HG02884 (cell line): Measurements from ENCODE around the gene GRK4.
A peak's percentile ranks its signal among the peaks of the same experiment; 100 is the strongest.
"Not testable (repeated sequence)": the region's sequence is repeated elsewhere in the genome, so short reads cannot be mapped to it uniquely, and the experiment has no call there.

Source experiments
- ATAC-seq: cut with Tn5 transposase; IDR thresholded peaks from one replicate; pipeline ENCODE4 v1.9.1; 2021; ENCODE audit warnings: mild to moderate bottlenecking, moderate library complexity; ENCODE audit not compliant: unreplicated experiment

Gene GRK4

GRCh38 chr4:2963175-2963965 lies at the start of gene GRK4, which contains the start of gene NOP14:
GRK4 (plus strand) TSS chr4:2963571; CDS start chr4:2964071, 500 bp downstream.
NOP14 (minus strand) TSS chr4:2963406; CDS start chr4:2963319, 87 bp downstream.
- ATAC-seq: peak; percentile 84

GRCh38 chr4:2914256-2915126 lies 48.9 kb upstream of the GRK4 start:
- no peak for ATAC-seq

GRCh38 chr4:2915789-2916188 lies 47.6 kb upstream of the GRK4 start:
- ATAC-seq: no peak

GRCh38 chr4:2916696-2917095 lies 46.7 kb upstream of the GRK4 start:
- ATAC-seq: not testable (repeated sequence)

- not testable (repeated sequence) for ATAC-seq
These were observed 45.1 kb upstream of the GRK4 start for GRCh38 chr4:2918300-2918699.

GRCh38 chr4:2918714-2919113 lies 44.7 kb upstream of the GRK4 start:
- ATAC-seq: not testable (repeated sequence)

- not testable (repeated sequence) for ATAC-seq
These were observed 40.8 kb upstream of the GRK4 start for GRCh38 chr4:2922453-2923101.

GRCh38 chr4:2923141-2923551 lies 40.2 kb upstream of the GRK4 start:
- ATAC-seq: no peak

- ATAC-seq: no peak
These were observed 39.6 kb upstream of the GRK4 start for GRCh38 chr4:2923668-2924173.

- no peak for ATAC-seq
These were observed 39.1 kb upstream of the GRK4 start for GRCh38 chr4:2924286-2924685.

- no peak for ATAC-seq
These were observed 38.5 kb upstream of the GRK4 start for GRCh38 chr4:2924765-2925301.

GRCh38 chr4:2925496-2925895 lies 37.9 kb upstream of the GRK4 start:
- ATAC-seq: no peak

GRCh38 chr4:2925931-2926860 lies 37.2 kb upstream of the GRK4 start:
- ATAC-seq: no peak

- ATAC-seq: no peak
These were observed 36.2 kb upstream of the GRK4 start for GRCh38 chr4:2927016-2927695.

- ATAC-seq: no peak
These were observed 35.7 kb upstream of the GRK4 start for GRCh38 chr4:2927696-2928075.

GRCh38 chr4:2928242-2929176 lies 34.9 kb upstream of the GRK4 start:
- ATAC-seq: no peak

- no peak for ATAC-seq
These were observed 33.9 kb upstream of the GRK4 start for GRCh38 chr4:2929469-2929868.

GRCh38 chr4:2930135-2930757 lies 33.1 kb upstream of the GRK4 start:
- ATAC-seq: no peak
